ENCODE data around the gene ATP7B.

ATP7B gene

DNA sequence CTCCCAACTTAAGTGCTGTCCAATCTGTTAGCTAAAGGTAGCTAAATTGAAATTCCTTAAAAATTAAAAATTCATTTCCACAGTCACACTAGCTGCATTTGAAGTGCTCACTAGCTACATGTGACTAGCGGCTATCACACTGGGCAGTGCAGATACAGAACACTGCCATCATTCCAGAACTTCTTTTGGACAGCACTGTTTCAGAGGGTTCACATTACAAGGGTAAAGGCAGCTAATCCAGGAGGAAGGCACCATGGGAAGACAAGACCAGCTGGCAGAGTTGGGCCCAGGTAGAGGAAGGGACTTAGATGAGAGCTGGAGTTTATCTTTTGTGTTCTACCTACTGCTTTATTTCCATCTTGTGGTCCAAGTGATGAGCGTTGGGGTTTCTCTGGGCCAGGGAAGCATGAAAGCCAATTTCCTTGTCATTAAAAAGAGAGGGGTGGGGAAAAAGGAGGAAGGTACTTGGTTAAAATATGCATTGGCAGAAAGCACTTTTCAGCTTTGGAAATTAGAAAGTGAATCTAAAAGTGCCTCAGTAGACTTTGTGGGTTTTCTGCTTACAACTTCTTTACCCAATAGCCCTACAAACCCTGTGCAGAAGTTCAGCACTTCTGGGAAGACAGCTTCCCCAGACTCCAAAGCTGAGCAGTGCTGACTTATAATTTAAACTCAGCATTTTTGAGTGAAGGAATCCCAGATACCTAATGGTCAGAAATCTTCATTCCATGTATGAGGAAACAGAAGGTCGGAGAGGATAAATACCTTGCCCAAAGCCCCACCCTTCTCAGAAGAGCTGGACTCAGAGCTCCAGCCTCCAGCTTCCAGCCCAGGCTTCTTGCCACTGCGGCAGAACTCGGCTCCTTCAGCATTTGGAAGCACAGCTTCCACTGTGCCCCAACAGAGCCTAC, 49.5 kb downstream of the ATP7B start:
- Histone ChIP-seq H2AFZ (ENCODE audit: low read depth, low read length) (no peak overlapping the region), H3K9me3 (ENCODE audit: low read length) (no peaks in the 10 kb centered on the region), H3K27me3 (ENCODE audit: insufficient read depth, low read length) (no peaks in the 10 kb centered on the region), H3K36me3 (ENCODE audit: insufficient read depth, low read length) (no peaks in the 10 kb centered on the region), H3K4me1 (ENCODE audit: insufficient read depth, low read length) (peaks cover 9% of the 10 kb centered on the region), H3K4me3 (ENCODE audit: low read length) (no peak overlapping the region)

DNA sequence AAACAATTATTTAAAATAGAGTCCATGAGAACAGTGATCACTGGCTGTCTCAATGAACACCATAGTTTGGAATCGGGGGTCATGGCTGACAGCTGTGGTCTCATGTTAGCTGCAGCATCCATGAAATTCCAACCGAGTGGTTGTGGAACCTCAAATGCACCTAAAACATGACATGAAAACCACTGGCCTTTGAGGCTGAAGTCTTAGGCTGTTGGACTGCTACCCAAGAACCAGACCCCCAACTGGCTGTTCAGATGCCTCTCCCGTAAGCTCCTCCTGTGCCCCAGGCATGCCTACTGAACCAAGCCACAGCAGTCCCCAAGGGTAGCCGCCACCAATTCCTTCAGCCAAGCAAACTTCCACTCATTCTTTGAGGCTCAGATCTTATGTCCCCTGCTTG, 50.5 kb downstream of the ATP7B start:
- H3K4me1 ChIP-seq (ENCODE audit: insufficient read depth, low read length): peaks cover 9% of the 10 kb centered on the region
- H3K27me3 ChIP-seq (ENCODE audit: insufficient read depth, low read length): no peaks in the 10 kb centered on the region
- no peak overlapping the region for H3K4me3 ChIP-seq (ENCODE audit: low read length)
- H3K36me3 ChIP-seq (ENCODE audit: insufficient read depth, low read length): no peaks in the 10 kb centered on the region
- no peaks in the 10 kb centered on the region for H3K9me3 ChIP-seq (ENCODE audit: low read length)
- no peak overlapping the region for H2AFZ ChIP-seq (ENCODE audit: low read depth, low read length)

DNA sequence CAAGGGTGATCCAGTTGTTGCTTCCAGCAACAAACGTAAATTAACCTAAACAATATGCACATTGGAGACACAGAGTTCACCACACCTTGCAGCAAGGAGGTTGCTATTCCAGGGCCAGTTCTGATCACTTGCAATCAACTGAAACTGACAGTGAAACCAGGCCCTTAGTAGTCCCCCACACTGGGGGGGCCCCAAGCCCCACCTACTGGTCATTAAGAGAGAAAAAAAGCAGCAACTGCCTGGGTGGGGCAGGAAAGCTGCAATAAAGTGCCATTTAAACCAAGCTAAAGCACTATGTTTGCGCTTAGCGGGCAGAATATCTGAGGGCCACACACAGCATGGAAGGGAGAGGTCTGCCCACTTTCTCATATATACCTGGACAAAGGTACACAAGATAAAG, 51.5 kb downstream of the ATP7B start:
- H3K9me3 ChIP-seq (ENCODE audit: low read length): no peaks in the 10 kb centered on the region
- no peaks in the 10 kb centered on the region for H3K27me3 ChIP-seq (ENCODE audit: insufficient read depth, low read length)
- no peak overlapping the region for H3K4me3 ChIP-seq (ENCODE audit: low read length)
- no peaks in the 10 kb centered on the region for H3K36me3 ChIP-seq (ENCODE audit: insufficient read depth, low read length)
- H3K4me1 ChIP-seq (ENCODE audit: insufficient read depth, low read length): peaks cover 9% of the 10 kb centered on the region
- H2AFZ ChIP-seq (ENCODE audit: low read depth, low read length): no peak overlapping the region

DNA sequence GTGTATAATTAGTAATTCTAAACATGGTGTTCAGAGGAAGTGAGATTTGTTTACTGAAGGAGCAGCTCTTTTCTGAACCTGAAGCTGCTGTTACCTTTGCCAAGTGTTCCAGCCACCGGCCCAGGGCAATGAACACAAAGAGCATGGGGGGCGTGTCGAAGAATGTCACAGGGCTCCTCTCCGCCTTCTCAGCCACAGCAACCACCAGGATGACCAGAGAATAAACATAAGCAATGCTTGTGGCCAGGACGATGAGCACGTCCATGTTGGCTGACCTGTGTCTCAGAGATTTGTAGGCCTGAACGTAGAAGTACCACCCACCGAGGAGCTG, 53.1 kb downstream of the ATP7B start:
- Histone ChIP-seq H3K4me1 (ENCODE audit: insufficient read depth, low read length) (peaks cover 9% of the 10 kb centered on the region), H3K36me3 (ENCODE audit: insufficient read depth, low read length) (no peaks in the 10 kb centered on the region), H3K27me3 (ENCODE audit: insufficient read depth, low read length) (no peaks in the 10 kb centered on the region), H3K4me3 (ENCODE audit: low read length) (no peak overlapping the region), H3K9me3 (ENCODE audit: low read length) (no peaks in the 10 kb centered on the region), H2AFZ (ENCODE audit: low read depth, low read length) (no peak overlapping the region)

DNA sequence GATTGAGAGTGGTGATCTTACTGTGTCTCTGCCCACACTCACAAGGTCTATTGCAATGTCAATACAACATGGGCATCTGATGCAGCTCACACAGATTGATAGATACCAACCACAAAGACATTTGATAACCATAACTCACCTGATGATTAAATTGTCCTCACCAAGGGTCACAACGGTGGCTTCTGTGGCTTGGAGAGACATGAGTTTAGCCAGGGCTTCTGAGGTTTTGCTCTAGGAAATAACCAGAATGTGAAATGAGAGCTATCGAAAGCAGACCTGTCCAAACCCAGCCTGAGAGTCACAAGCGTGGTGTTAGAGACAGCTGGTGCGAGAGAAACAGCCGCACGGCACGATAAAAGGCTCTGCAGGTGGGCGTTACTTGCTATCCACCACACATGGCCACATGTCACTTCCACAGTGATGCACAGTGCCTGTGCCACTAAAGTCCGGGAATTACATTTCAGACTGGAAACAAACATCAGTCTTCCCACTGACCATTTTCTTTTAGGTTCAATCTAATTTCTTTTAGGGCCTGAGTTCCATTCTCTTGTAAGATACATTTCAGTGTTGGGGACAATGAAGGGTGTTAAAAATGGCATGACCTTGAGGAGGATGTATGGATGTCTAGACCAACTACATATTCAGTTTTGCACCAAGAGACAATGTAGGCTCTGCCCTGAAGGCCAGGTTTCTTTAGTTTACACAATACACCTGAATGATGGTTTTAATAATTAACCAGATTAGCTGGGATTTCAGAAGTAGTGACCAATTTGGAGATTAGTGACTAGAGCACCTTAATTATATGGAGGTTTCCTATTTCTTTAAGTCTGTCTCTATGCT, 53.7 kb downstream of the ATP7B start:
- no peaks in the 10 kb centered on the region for H3K36me3 ChIP-seq (ENCODE audit: insufficient read depth, low read length)
- no peaks in the 10 kb centered on the region for H3K9me3 ChIP-seq (ENCODE audit: low read length)
- no peaks in the 10 kb centered on the region for H3K27me3 ChIP-seq (ENCODE audit: insufficient read depth, low read length)
- no peak overlapping the region for H3K4me3 ChIP-seq (ENCODE audit: low read length)
- H2AFZ ChIP-seq (ENCODE audit: low read depth, low read length): no peak overlapping the region
- peaks cover 9% of the 10 kb centered on the region for H3K4me1 ChIP-seq (ENCODE audit: insufficient read depth, low read length)

DNA sequence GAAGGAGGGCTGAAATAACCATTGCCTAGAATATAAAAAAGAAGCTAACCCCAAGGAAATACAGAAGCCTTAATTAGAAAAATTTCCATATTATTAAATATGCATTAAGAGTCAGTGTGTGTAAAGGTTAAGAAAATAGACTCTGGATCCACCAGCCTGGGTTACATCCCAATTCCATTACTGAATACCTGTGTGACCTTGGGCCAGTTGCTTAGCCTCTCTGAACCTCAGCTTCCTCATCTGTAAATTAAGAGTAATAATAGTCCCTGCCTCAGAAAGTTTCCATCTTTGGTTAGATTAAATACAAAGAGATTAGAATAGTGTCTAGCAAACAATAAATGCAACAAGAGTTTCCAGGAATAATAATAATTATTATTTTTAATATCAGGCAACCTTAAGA, 54.5 kb downstream of the ATP7B start:
- Histone ChIP-seq H3K4me3 (ENCODE audit: low read length) (no peak overlapping the region), H3K9me3 (ENCODE audit: low read length) (no peaks in the 10 kb centered on the region), H3K27me3 (ENCODE audit: insufficient read depth, low read length) (no peaks in the 10 kb centered on the region), H3K36me3 (ENCODE audit: insufficient read depth, low read length) (no peaks in the 10 kb centered on the region), H2AFZ (ENCODE audit: low read depth, low read length) (no peak overlapping the region), H3K4me1 (ENCODE audit: insufficient read depth, low read length) (peaks cover 9% of the 10 kb centered on the region)

DNA sequence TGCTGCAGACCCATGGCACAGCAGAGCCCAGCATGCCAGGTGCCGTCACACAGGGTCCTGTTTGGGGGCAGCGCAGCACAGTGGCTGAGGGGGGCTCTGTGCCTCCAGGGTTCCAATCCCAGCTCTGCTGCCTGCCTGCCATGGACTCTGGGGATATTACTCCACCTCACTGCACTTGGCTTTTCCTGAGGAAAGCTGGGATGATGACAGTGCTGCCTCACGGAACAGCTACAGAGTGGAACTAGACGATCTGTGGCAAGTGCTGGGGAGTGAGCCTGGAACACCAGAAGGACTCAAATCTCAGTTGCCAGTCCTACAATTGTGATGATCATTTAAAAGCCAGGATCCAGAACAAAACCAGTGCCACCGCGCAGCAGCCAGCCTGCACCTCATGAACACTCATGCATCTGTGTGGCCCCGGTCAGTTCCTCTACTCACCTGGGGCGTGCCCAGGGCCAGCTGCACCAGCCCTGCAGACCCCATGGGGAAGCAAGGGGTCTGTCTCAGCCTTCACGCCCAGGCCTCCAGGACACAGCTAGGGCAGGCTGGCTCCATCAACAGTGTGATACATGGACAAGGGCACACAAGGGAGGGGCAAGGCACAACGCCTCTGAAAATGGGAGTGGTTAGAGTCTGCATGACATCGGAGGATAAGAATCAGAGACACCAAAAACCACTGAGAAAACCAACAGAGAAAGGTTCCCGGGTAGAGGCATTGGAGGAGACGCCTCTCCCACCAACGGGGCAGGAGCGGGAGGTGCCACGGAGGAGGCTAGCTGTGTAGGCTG, 55.2 kb downstream of the ATP7B start:
- Histone ChIP-seq H2AFZ (ENCODE audit: low read depth, low read length) (no peak overlapping the region), H3K4me1 (ENCODE audit: insufficient read depth, low read length) (peaks cover 9% of the 10 kb centered on the region), H3K4me3 (ENCODE audit: low read length) (no peak overlapping the region), H3K9me3 (ENCODE audit: low read length) (no peaks in the 10 kb centered on the region), H3K36me3 (ENCODE audit: insufficient read depth, low read length) (no peaks in the 10 kb centered on the region), H3K27me3 (ENCODE audit: insufficient read depth, low read length) (no peaks in the 10 kb centered on the region)

- Histone ChIP-seq H3K36me3 (ENCODE audit: insufficient read depth, low read length) (no peaks in the 10 kb centered on the region), H3K27me3 (ENCODE audit: insufficient read depth, low read length) (no peaks in the 10 kb centered on the region), H3K4me1 (ENCODE audit: insufficient read depth, low read length) (peaks cover 9% of the 10 kb centered on the region), H3K4me3 (ENCODE audit: low read length) (no peak overlapping the region), H3K9me3 (ENCODE audit: low read length) (no peaks in the 10 kb centered on the region), H2AFZ (ENCODE audit: low read depth, low read length) (no peak overlapping the region)
These were observed 55.9 kb downstream of the ATP7B start for GRCh38 chr13:51955281-51955771.

- no peaks in the 10 kb centered on the region for H3K9me3 ChIP-seq (ENCODE audit: low read length)
- no peaks in the 10 kb centered on the region for H3K27me3 ChIP-seq (ENCODE audit: insufficient read depth, low read length)
- no peak overlapping the region for H2AFZ ChIP-seq (ENCODE audit: low read depth, low read length)
- peaks cover 3% of the 10 kb centered on the region for H3K4me1 ChIP-seq (ENCODE audit: insufficient read depth, low read length)
- no peak overlapping the region for H3K4me3 ChIP-seq (ENCODE audit: low read length)
- no peaks in the 10 kb centered on the region for H3K36me3 ChIP-seq (ENCODE audit: insufficient read depth, low read length)
These were observed 57.7 kb downstream of the ATP7B start for GRCh38 chr13:51953347-51954195.

GRCh38 chr13:51950722-51951121, 60.5 kb downstream of the ATP7B start:
- no peak overlapping the region for H3K4me3 ChIP-seq (ENCODE audit: low read length)
- no peaks in the 10 kb centered on the region for H3K4me1 ChIP-seq (ENCODE audit: insufficient read depth, low read length)
- no peaks in the 10 kb centered on the region for H3K27me3 ChIP-seq (ENCODE audit: insufficient read depth, low read length)
- H3K36me3 ChIP-seq (ENCODE audit: insufficient read depth, low read length): no peaks in the 10 kb centered on the region
- H2AFZ ChIP-seq (ENCODE audit: low read depth, low read length): no peak overlapping the region
- no peaks in the 10 kb centered on the region for H3K9me3 ChIP-seq (ENCODE audit: low read length)

- H3K36me3 ChIP-seq (ENCODE audit: insufficient read depth, low read length): no peaks in the 10 kb centered on the region
- no peaks in the 10 kb centered on the region for H3K4me1 ChIP-seq (ENCODE audit: insufficient read depth, low read length)
- H3K27me3 ChIP-seq (ENCODE audit: insufficient read depth, low read length): no peaks in the 10 kb centered on the region
- H2AFZ ChIP-seq (ENCODE audit: low read depth, low read length): no peak overlapping the region
- H3K4me3 ChIP-seq (ENCODE audit: low read length): no peak overlapping the region
- H3K9me3 ChIP-seq (ENCODE audit: low read length): no peaks in the 10 kb centered on the region
These were observed 65.0 kb downstream of the ATP7B start for GRCh38 chr13:51946163-51946669.

DNA sequence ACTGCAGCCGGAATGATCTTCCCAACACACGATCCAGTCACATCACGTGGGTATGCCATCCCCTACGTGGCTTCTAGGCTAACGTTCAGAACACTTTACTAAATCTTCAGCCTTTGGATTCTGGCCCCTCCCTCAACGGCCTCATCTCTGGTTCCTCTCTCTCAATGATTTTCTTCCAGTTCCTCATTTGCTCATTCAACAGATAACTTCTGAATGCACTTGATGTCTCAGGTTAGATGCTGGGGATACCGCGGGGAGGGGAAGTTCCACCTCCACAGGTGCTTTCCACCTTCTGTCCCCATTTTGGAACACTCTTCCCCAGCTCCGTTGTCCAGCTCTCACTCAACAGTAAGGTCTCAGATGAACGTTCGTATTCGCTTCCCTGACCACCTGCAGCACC, 66.1 kb downstream of the ATP7B start:
- no peak overlapping the region for H2AFZ ChIP-seq (ENCODE audit: low read depth, low read length)
- H3K4me1 ChIP-seq (ENCODE audit: insufficient read depth, low read length): no peaks in the 10 kb centered on the region

More for the DNA sequence above, 66.1 kb downstream of the ATP7B start:
- Histone ChIP-seq H3K27me3 (ENCODE audit: insufficient read depth, low read length) (no peaks in the 10 kb centered on the region), H3K36me3 (ENCODE audit: insufficient read depth, low read length) (no peaks in the 10 kb centered on the region), H3K9me3 (ENCODE audit: low read length) (no peaks in the 10 kb centered on the region), H3K4me3 (ENCODE audit: low read length) (no peak overlapping the region)
